PC-3 (cell line): ENCODE results near the gene NDRG4.

Experiments
- CTCF ChIP-seq: fragments of 300-600 bp; sonication (generic); conservative IDR thresholded peaks from 2 replicates; pipeline ENCODE4 v1.5.1; 2017; ENCODE audit warnings: antibody characterized with exemption, low read depth, mild to moderate bottlenecking, low read length
- EZH2 ChIP-seq: fragments of 300-600 bp; sonication (generic); IDR thresholded peaks from one replicate; pipeline ENCODE4 v1.6.1; 2017; ENCODE audit warnings: antibody characterized with exemption, mild to moderate bottlenecking, low read length; ENCODE audit not compliant: unreplicated experiment
- EZH2phosphoT487 ChIP-seq: fragments of 300-600 bp; sonication (generic); IDR thresholded peaks from 2 replicates; pipeline ENCODE4 v1.6.1; 2018; ENCODE audit warnings: mild to moderate bottlenecking, antibody characterized with exemption, low read length, borderline replicate concordance

DNA sequence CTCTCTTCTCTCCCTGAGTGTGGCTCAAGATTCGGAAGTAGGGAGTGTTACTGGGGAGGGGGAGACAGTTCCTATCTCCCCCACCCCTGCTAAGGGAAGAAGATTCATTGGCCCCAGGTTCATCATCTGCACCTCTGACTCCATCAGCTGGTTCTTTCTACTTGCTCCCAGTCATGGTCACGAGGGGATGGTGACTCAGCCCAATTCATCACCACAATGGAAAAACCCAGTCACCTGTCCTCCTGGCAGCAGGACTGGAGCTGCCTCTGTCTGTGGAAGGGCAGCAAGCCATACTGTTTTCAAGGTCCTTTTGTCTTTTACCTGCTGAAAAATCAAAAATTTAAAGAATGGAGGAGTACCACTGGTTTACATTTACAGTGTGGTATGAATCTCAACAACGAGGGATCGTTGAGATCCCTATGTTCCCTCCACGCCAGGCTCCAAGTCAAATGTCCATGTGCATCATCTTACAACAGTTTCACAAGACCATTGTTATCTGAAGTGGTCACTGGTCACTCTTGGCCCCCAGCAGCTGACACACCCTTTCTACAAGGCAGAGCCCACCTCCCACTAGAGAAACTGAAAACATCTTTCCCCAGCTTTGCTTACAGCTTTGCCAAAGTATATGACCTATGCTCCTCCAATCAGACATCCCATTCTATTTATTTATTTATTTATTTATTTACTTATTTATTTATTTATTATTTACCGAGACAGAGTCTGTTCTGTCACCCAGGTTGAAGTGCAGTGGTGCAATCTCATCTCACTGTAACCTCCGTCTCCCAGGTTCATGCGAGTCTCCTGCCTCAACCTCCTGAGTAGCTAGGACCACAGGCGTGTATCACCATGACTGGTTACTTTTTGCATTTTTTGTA is 40.4 kb upstream of the NDRG4 start:
- TF ChIP-seq CTCF (no peak), EZH2 (no peak), EZH2phosphoT487 (no peak)
